ENCODE measurements around the gene TNS4. TPM values are rescaled to one million over a fixed set of nuclear protein-coding genes. Genes with fewer than 3 reads are reported as not detected.

TNS4 gene
- total RNA-seq, 1 donor from 2014 or later, result 0.78 TPM

DNA sequence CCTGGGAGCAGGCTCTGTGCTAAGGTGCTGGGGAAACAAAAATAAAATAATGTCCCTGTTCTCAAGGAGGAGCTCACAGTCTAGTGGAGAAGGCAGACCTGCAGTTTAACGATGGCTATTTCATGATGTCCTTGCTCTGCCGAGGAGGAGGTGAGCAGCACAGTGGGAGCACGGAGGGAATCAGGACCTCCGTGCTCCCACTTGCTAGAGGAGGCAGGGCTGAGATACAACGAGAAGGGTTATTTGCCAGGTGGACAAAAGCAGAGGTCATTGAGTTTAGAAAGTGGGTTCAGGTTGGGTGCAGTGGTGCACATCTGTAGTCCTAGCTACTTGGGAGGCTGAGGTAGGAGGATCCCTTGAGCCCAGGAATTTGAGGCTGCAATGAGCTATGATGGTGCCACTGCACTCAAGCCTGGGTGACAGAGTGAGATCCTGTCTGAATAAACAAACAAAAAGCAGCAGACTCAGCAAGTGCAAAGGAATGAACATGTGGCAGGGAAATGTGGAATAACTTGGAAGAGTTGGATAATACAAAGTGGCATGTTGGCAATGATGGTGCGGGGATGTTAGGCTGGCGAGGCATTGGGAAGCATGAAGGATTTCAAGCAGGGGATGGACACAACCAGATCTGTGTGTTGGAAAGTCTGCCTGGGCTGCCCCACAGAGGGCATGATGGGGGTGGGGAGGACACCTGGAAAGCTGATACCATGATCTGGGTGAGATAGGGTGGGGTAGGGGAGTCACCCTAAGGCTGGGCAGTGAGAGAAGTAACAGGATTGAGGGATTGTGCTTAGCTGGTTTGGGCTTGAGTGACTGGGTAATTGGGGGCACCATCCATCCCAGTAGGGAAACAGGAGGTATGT lies 12.8 kb upstream of the TNS4 start:
- Histone ChIP-seq H3K4me3 (no peak overlapping the region), H3K4me1 (peaks cover 36% of the 10 kb centered on the region), H3K27ac (no peak overlapping the region), H3K9me3 (no peaks in the 10 kb centered on the region), H3K36me3 (no peaks in the 10 kb centered on the region), H3K27me3 (no peaks in the 10 kb centered on the region)
- DNase-seq (peak; percentile 27), ATAC-seq (no peak)
- TF ChIP-seq, protein P1, sequence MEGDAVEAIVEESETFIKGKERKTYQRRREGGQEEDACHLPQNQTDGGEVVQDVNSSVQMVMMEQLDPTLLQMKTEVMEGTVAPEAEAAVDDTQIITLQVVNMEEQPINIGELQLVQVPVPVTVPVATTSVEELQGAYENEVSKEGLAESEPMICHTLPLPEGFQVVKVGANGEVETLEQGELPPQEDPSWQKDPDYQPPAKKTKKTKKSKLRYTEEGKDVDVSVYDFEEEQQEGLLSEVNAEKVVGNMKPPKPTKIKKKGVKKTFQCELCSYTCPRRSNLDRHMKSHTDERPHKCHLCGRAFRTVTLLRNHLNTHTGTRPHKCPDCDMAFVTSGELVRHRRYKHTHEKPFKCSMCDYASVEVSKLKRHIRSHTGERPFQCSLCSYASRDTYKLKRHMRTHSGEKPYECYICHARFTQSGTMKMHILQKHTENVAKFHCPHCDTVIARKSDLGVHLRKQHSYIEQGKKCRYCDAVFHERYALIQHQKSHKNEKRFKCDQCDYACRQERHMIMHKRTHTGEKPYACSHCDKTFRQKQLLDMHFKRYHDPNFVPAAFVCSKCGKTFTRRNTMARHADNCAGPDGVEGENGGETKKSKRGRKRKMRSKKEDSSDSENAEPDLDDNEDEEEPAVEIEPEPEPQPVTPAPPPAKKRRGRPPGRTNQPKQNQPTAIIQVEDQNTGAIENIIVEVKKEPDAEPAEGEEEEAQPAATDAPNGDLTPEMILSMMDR (IDR thresholded peaks at IDR 0.05), result no peak
- intact Hi-C loops (cut with DNase I), result no loop called here

DNA sequence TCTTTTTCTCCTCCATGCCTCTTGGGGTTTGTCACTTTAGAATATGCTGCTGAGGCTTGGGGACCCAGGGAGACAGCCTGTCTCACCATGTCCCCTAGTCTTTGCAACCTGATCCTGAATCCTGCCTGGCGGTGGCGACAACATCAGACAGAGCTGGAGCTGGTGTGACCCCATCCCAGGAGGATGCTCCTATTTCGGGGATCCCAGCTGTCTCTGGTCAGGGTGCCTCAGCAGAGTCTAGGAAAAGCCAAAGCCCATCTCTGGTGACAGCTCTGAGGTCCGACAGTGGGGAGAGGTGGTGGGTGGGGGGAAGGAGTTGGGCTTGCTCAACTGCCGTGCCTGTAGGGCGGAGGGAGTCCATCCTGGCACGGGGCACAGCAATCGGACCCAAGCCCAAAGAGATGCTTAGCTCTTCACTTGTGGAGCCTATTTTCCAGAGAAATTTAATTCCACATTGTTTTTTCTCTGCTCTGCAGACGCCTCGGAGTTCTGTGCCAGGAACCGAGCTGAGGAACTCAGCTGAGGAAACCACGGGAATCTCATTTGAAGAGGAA lies 10.3 kb upstream of the TNS4 start:
- Histone ChIP-seq H3K4me3 (no peak overlapping the region), H3K4me1 (peaks cover 23% of the 10 kb centered on the region), H3K27me3 (no peaks in the 10 kb centered on the region), H3K9me3 (no peaks in the 10 kb centered on the region), H3K27ac (no peak overlapping the region), H3K36me3 (no peaks in the 10 kb centered on the region)
- intact Hi-C loops (cut with DNase I), result no loop called here
- ATAC-seq (no peak), DNase-seq (peak; percentile 51)
- TF ChIP-seq, protein P1 (IDR thresholded peaks at IDR 0.05), result no peak

DNA sequence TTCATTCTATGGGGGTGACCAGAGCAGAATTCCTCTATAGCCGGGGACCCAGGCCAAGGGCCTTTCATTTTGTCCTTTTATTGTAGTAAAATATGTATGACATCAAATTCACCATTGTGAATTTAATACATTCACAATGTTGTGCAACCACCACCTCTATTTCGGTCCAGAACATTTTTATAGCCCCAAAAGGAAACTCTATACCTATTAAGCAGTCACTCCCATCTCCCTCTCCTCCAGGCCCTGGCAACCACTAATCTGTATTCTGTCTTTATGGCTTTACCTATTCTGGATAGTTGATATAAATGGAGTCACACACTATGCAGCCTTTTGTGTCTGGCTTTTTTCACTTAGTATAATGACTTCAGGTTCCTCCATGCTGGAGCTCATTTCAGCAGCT lies 9.7 kb upstream of the TNS4 start:
- TF ChIP-seq, protein P1 (IDR thresholded peaks at IDR 0.05), result no peak
- intact Hi-C loops (cut with DNase I), result no loop called here
- H3K27ac ChIP-seq, result no peak overlapping the region

DNA sequence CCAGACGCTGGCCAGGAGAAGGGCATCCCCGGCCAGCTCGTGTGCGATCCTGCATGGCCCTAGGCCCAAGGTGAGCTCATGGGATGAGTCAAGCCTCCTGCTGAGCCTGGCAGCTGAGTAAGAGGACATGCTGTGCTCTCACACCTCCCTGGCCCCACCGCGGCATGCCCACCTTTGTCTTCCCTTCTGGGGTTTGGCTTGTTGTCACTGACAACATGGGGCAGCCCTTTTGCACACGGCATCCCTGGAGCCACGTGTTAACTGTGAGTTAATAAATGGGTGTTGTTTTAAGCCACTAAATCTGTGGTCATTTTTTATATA lies 8.9 kb upstream of the TNS4 start:
- DNase-seq (peak; percentile 43), ATAC-seq (no peak)
- intact Hi-C loops (cut with DNase I), result no loop called here
- H3K4me3 ChIP-seq, result no peak overlapping the region
- no peaks in the 10 kb centered on the region for H3K36me3 ChIP-seq
- no peaks in the 10 kb centered on the region for H3K9me3 ChIP-seq
- peaks cover 11% of the 10 kb centered on the region for H3K4me1 ChIP-seq
- no peaks in the 10 kb centered on the region for H3K27me3 ChIP-seq
- no peak overlapping the region for H3K27ac ChIP-seq
- TF ChIP-seq, protein P1 (IDR thresholded peaks at IDR 0.05), result no peak

More for the DNA sequence above, 9.7 kb upstream of the TNS4 start:
- DNase-seq (no peak), ATAC-seq (no peak)
- Histone ChIP-seq H3K4me3 (no peak overlapping the region), H3K36me3 (no peaks in the 10 kb centered on the region), H3K27me3 (no peaks in the 10 kb centered on the region), H3K4me1 (peaks cover 17% of the 10 kb centered on the region), H3K9me3 (no peaks in the 10 kb centered on the region)

DNA sequence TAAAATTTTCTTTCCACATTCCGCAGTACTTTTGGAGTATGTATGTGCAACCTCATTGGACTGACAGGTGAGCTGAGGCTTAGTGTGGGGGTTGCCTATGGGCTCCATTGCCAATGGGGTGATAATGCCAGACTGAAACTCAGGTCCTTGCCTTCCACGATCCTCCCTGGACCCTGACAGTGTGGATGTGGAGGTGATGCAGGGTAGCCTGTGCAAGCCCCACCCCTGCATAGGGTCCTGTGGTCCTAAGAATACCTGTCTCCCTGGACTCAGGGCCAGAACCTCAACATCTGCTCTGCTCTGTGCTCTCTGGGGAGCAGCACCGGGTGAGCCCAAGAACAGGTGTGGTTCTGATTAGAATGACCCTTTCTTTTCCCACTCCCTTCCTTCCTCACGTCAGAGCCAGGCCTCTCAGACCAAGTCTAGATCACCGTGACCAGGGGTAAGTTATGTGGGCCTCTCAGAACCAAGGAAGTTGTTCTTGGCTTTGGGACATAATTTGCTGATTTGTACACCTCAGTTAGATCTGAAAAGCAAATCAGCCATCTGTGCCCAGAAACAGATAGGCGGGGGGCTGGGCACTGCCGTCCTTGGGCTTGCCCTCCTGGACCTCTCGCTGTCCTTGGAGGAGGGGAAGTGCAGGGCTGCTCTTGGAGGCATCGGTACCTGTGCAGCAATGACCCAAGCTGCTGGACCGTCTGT lies 8.4 kb upstream of the TNS4 start:
- intact Hi-C loops (cut with DNase I), result no loop called here
- TF ChIP-seq, protein P1 (IDR thresholded peaks at IDR 0.05), result no peak
- Histone ChIP-seq H3K27me3 (no peaks in the 10 kb centered on the region), H3K27ac (no peak overlapping the region), H3K4me1 (peaks cover 9% of the 10 kb centered on the region), H3K4me3 (no peak overlapping the region), H3K36me3 (no peaks in the 10 kb centered on the region), H3K9me3 (no peaks in the 10 kb centered on the region)
- no peak for DNase-seq
- no peak for ATAC-seq
